ENCODE data around the gene GIT1. TPM values are rescaled to one million over a fixed set of nuclear protein-coding genes. Genes with fewer than 3 reads are reported as not detected.

GIT1 gene
- total and polyA plus RNA-seq, 12 donors, result 13.7 to 51.6 (median 31.7) TPM

DNA sequence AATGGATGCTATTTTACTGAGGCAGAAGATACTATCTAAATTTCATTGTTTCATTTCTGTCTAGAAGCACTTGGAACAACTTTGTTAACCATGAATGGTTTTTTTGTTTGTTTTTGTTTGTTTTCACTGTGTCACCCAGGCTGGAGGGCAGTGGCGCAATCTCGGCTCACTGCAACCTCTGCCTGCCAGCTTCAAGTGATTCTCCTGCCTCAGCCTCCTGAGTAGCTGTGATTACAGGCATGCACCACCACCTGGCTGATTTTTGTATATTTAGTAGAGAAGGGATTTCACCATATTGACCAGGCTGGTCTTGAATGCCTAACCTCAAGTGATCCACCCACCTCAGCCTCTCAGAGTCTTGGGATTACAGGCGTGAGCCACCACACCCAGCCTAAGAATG lies 63.1 kb downstream of the GIT1 start:
- Histone ChIP-seq H3K9me3 (replicated peaks in 1 of 3) (no peaks in the 10 kb centered on the region), H3K27me3 (no peaks in the 10 kb centered on the region), H3K27ac (no peak overlapping the region), H3K4me1 (replicated peaks in 1 of 2) (no peaks in the 10 kb centered on the region), H3K4me3 (no peak overlapping the region), H3K36me3 (replicated peaks in 1 of 2) (peaks cover 0 to 34% of the 10 kb centered on the region in 2 donors)
- no peak for DNase-seq
- no peak for TF ChIP-seq POLR2A (IDR thresholded peaks at IDR 0.05)
- TF ChIP-seq, protein P1, sequence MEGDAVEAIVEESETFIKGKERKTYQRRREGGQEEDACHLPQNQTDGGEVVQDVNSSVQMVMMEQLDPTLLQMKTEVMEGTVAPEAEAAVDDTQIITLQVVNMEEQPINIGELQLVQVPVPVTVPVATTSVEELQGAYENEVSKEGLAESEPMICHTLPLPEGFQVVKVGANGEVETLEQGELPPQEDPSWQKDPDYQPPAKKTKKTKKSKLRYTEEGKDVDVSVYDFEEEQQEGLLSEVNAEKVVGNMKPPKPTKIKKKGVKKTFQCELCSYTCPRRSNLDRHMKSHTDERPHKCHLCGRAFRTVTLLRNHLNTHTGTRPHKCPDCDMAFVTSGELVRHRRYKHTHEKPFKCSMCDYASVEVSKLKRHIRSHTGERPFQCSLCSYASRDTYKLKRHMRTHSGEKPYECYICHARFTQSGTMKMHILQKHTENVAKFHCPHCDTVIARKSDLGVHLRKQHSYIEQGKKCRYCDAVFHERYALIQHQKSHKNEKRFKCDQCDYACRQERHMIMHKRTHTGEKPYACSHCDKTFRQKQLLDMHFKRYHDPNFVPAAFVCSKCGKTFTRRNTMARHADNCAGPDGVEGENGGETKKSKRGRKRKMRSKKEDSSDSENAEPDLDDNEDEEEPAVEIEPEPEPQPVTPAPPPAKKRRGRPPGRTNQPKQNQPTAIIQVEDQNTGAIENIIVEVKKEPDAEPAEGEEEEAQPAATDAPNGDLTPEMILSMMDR (IDR thresholded peaks at IDR 0.05), result no peak
- WGBS, 4 donors, result 79 to 97% (median 94%) methylated on average over 3 of the region's 3 CpGs
- intact Hi-C loops (cut with DNase I), result no loop called here

DNA sequence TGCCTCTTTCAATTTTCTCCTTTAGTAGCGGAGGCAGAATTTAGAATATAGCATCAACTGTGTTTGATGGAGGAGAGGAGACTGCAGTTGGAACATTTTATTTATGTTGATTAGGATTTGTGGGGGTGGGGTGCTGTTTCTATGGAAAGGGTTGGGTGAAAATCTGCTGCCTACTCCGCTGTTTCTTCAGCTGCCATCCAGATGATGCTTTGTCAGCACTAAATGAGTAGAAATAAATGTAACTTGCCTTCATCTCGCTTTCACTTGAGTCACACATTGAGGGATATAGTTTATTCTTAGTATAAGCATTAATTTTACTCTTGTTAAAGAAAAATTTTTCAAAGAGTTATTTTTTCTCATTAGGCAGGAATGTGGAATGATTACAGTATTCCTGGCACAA lies 64.8 kb downstream of the GIT1 start:
- Histone ChIP-seq H3K27ac (no peak overlapping the region), H3K9me3 (replicated peaks in 1 of 3) (no peaks in the 10 kb centered on the region), H3K27me3 (no peaks in the 10 kb centered on the region), H3K36me3 (replicated peaks in 1 of 2) (peaks cover 0 to 41% of the 10 kb centered on the region in 2 donors), H3K4me1 (replicated peaks in 1 of 2) (no peaks in the 10 kb centered on the region), H3K4me3 (no peak overlapping the region)
- no peak for TF ChIP-seq POLR2A (IDR thresholded peaks at IDR 0.05)
- TF ChIP-seq, protein P1 (IDR thresholded peaks at IDR 0.05), result no peak
- 95 to 98% (median 97%) methylated on average over 3 of the region's 3 CpGs for WGBS, 4 donors
- no peak for DNase-seq
- intact Hi-C loops (cut with DNase I), result no loop called here

Other genes with a start within 250 kb of the GIT1 start
- gene TAOK1, start 199.3 kb downstream of the GIT1 start, total RNA-seq, result 10 to 100 TPM; 31.5 to 66.3 (median 51.6) TPM
- gene TAOK1, start 199.3 kb downstream of the GIT1 start, polyA plus RNA-seq, result 10 to 100 TPM in 1 of 3 donors, 1 to 10 TPM in 2; 6.4 to 25.9 (median 9.7) TPM
- gene ABHD15, start 22.6 kb downstream of the GIT1 start, total RNA-seq, result 10 to 100 TPM in 1 of 9 donors, 1 to 10 TPM in 8; 4.7 to 11.1 (median 7.0) TPM
- gene ABHD15, start 22.6 kb downstream of the GIT1 start, polyA plus RNA-seq, result 1 to 10 TPM; 2.9 to 4.1 (median 3.0) TPM
- 10 to 100 TPM; 22.0 to 70.5 (median 37.0) TPM for gene TP53I13, start 20.9 kb downstream of the GIT1 start, total RNA-seq
- gene TP53I13, start 20.9 kb downstream of the GIT1 start, polyA plus RNA-seq, result 100 to 1,000 TPM in 2 of 3 donors, 1 to 10 TPM in 1; 4.2 to 163 (median 135) TPM
- 10 to 100 TPM in 1 of 9 donors, 1 to 10 TPM in 8; 2.5 to 11.7 (median 4.6) TPM for gene ANKRD13B, start 3.5 kb upstream of the GIT1 start, total RNA-seq
- gene ANKRD13B, start 3.5 kb upstream of the GIT1 start, polyA plus RNA-seq, result 10 to 100 TPM in 1 of 3 donors, 1 to 10 TPM in 2; 1.0 to 23.8 (median 7.2) TPM
- 10 to 100 TPM in 1 of 9 donors, 1 to 10 TPM in 8; 1.1 to 14.8 (median 5.5) TPM for gene CORO6, start 33.3 kb upstream of the GIT1 start, total RNA-seq
- 10 to 100 TPM in 2 of 3 donors, under 1 TPM in 1; 0.44 to 34.0 (median 25.5) TPM for gene CORO6, start 33.3 kb upstream of the GIT1 start, polyA plus RNA-seq

All from adrenal gland (tissue), 12 donors.